ENCODE results near the gene MYOZ2. TPM values are rescaled to one million over a fixed set of nuclear protein-coding genes. Genes with fewer than 3 reads are reported as not detected.
"Not testable (repeated sequence)": the region's sequence is repeated elsewhere in the genome, so short reads cannot be mapped to it uniquely, and the experiment has no call there.

Gene MYOZ2
- polyA plus RNA-seq, 3 donors, result 0.29 to 0.48 (median 0.37) TPM

DNA sequence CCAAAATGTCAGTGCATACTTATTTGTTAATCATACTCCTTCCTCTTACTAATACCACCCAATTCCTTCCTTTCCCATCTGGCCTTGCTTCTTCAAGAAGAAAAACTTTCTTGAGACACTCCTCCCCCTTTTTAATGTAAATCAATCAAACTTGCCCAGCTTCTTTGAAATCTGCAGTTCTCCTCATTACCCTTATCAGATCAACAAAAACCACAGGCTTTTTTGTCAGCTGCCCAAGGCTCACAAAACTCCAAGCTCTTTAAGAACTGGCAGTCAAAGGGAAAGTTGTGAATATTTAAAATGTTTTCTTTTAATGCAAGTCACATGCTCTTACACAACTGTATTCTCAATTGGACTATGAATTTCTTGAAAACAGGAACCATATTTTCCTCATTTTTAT is 11.3 kb upstream of the MYOZ2 start:
- no peak for DNase-seq

DNA sequence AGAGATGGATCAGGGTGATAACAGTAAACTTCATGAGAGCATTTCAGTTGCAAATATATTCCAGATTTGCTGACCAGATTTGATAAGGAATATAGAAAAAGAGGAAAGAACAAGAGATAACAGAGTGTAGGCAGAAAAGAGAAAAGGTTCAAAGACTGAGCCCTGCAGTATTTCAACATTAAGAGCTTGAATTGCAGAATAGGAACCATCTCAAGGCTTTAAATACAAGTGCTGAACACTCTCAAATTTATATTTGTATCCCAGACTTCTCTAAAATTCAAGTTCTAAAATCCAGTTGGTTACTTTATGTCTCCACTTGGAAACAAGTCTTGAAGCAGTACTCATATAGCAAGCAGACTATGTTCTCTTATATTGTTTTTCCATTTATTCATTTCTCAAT is 9.7 kb upstream of the MYOZ2 start:
- DNase-seq, result no peak

DNA sequence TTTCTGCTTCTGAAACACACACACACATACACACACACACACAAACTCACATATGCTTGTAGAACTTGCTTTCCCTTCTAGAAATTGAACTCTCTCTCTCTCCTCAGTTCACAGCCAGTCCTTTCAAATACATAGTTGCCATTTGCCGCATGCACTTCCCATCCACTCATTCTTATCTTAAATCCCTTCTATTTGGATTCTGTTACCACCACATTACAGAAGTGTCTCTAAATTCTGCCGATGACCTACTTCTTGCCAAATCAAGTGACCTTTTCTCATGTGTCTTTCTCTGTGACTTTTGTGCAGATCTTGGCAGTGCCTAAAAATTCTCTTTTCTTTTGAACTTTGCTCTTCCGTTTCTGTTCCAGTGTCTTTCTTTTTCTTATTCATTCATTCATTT is 7.5 kb upstream of the MYOZ2 start:
- DNase-seq, result no peak

DNA sequence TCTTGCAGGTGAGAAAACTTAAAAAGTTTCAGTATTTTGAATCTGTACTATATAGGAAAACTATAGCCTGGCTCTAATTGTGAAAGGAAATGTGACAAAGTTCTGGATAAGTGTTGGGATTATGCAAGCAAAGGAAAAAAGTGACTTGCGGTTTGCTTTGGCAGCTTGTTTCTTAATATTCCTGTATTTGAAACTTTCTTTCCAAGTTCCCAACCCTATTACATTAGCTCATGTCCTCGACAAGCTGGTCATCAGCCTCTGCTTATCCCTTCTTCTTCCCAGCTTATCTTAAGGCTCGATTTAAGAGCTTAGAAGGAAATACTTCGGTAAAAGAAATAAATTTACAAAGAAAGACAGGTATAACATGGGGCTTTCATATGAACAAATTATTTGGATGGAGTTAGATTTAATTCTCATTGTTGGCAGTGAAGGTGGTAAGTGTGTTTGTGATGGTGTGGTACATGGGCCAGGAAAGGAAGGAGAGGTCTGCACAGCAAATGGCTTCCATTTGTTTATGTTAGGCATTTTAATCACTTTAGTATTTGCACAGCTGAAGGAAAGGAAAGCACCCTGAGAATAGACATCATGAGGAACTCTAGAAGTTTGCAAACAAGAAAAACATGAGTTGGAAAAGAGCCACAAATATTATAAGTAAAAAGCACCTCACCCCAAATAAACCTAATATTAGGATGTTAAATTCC is 5.1 kb upstream of the MYOZ2 start:
- no peak for DNase-seq

DNA sequence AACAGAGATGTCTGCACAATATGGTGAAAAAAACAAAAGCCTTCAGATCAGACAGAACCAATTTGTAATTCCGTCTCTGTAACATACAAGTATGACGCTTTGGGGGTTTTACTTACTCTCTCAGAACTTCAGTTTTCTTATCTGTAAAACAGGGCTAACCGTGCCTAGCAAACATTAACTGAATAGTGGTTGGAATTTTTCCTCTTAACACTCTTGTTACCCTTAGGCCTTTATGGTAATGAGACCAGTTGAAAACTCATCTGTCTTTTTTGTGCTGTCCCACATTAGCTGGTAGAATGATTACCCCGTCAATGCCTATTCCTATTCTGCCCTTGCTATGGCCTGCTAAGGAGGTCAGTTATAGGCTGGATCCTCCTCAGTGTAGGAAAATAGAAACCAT is 4.5 kb upstream of the MYOZ2 start:
- no peak for DNase-seq

DNA sequence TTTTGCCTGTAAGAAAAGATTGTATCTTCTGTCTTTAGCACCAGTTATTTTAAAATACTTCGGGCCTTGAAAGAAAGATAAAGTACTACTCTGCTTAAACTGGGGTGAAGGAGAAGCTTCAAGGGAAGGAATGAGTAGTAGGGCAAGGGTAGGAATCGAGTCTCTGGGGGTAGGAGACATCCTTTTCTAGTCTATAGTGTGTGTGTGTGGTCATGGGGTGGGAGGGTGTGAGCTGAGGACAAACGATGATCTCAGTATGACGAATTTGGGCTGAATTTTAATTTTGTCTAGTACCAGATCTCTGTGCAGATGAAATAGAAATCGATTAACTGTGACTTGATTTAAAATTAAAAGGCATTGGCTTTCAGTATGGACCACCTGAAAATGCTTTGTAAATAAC is 3.3 kb upstream of the MYOZ2 start:
- no peak for DNase-seq

DNA sequence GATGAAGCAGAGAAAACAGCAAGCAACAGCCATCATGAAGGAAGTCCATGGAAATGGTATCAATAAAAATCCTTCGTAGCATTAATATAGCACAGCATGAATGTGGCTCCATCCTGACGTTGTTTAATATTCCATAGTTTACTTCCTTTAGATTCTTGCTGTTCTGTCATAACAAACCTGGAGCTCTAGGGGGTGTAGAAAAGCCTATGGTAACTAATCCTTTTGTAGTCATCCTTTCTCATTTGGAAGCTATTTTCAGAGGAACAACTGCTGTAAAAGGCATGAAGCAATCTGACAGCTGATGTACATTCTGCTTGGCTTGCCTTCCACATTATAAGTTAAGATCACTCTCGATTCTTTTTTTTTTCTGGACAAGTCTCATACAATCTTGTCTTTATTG is 914 bp downstream of the MYOZ2 start:
- no peak for DNase-seq

DNA sequence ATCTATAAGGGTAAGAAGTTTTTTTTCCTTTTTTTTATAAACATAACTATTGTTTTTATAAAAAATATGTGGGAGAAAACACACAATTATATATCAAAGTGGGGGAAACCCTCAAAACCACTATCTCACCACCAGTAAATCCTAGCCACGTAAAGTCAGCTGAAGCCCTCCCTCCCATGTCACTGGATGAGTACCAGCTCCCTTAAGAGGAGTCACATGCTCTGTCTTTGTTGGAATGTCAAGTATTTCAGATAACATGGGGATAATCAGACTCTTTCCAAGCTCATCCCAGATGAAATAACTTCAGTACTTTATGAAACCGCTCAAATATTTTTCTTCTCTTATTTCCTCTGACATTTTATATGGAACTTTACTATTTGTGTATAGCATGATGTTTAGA is 2.4 kb downstream of the MYOZ2 start:
- no peak for DNase-seq

DNA sequence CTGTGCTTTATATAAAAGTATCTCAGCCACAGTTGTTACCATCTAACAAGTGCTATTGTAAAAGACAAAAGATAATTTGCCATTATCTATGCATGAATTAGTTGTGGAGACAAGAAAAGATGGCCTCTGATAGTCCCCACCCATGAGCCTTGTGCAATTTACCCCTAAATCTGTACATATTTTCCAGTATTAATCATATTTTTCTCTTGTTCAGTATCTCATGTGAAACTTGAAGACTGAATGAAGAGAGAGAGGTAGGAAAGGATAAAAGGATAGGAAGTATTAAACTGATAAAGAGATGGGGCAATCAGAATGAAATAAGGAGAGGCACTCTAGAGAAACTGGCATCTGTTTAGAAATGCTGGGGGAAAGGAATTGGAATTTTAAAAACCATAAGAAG is 3.7 kb downstream of the MYOZ2 start:
- no peak for DNase-seq

DNA sequence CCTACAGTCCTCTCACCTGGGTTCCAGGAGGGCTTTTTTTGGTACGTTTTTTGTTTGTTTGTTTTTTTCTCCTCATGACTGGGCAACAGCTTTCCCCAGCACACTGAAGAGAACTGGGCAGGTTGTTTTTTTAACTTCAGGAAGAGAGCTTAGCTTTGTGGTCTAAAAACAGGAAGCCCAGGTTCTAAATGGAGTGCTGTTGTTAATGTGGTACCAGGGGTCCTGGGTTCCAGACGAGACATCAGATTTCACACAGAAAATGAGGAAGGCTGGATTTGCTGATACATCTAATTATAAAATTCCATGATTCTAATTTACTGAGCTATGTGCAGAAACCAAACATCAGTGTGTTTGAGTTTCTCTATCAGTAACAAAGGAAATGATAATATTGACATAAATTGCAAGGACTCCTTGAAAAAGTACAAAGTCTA is 4.2 kb downstream of the MYOZ2 start:
- no peak for DNase-seq

DNA sequence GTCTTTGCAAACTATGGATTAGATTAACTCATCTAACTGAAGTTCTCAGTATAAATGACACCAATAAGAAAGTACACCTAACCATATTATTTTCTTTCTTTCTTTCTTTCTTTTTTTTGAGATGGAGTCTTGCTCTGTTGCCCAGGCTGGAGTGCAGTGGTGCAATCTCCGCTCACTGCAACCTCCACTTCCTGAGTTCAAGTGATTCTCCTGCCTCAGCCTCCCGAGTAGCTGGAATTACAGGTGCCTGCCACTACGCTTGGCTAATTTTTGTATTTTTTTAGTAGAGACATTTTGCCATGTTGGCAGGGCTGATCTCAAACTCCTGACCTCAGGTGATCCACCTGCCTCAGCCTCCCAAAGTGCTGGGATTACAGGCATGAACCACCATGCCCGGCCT is 5.7 kb downstream of the MYOZ2 start:
- DNase-seq, result not testable (repeated sequence)

DNA sequence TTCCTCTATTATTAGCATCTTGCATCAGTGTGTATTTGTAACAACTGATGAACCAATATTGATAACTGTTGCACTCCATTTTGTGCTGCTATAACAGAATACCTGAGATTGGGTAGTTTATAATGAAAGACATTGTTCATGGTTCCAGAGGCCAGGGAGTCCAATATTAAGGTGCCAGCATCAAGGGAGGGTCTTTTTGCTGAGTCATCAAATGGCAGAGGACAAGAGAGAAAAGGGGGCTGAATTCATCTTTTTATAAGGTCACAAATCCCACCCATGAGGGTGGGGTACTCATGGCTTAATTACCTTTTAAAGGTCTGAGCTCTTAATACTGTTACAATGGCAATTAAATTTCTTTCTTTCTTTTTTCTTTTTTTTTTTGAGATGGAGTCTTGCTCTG is 7.2 kb downstream of the MYOZ2 start:
- DNase-seq, result no peak

DNA sequence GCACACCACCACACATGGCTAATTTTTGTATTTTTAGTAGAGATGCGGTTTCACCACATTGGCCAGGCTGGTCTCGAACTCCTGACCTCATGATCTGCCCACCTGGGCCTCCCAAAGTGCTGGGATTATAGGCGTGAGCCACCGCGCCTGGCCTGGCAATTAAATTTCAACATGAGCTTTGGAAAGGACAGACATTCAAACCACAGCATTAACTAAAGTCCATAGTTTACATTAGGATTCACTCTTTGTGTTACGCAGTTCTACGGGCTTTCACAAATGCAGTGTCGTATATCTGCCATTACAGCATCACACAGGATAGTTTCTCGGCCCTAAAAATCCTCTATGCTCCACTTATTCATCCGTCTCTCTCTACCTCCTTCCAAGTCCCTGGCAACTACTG is 7.7 kb downstream of the MYOZ2 start:
- DNase-seq, result not testable (repeated sequence)

DNA sequence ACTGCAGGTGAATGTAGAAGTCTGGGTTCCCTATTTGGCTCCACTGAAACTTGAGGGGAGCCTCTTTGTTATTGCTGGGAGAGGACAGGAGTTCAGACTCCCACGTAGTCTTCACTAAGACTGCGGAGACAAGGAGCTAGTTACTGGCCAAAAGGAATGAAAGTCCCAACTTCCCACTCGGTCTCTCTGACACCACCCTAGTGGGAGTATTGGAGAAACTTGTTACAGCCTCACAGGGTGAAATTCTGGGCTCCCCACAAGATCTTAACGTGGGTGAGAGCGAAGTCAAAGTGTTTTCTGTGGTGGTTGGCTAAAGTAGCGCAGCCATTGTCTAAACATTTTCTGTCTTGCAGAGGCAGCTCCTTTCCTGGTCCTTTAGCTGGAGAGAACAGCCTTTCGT is 13.5 kb downstream of the MYOZ2 start:
- DNase-seq, result no peak

DNA sequence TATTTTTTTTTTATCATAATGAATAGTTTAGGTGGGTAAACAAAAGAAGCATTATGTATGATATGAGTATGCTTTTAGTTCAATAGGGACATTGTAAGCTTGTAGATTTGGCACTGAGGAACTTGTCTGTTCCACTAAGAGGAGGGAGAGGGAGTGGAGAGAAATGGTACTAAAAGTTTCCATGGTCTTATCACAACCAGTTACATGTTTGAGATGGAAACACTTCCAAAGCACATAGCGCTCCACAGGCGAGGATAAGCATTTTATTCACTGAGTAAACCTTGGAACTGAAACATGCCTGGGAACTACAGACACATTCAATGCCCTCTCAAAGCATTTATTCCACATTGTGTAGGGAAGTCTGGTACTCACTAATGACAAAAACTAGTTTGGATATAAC is 15.5 kb downstream of the MYOZ2 start:
- no peak for DNase-seq

DNA sequence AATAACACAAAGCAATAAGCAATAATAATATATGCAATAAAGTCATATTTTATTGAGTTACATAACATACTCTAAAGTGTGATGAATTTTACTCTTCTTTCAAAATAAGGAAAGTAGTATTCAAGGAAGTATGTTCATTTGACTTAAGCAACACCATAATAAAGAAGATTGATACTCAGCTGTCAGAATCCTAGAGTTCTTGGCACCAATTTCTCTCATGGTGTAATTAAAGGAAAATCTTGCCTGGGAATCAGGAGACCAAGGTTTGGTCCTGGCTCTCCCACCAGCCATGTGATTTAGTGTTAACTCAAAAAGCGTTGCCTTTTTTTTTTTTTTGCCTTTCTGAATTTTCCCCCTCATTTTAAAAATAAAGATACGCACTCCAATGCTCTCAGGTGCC is 17.1 kb downstream of the MYOZ2 start:
- DNase-seq, result no peak

DNA sequence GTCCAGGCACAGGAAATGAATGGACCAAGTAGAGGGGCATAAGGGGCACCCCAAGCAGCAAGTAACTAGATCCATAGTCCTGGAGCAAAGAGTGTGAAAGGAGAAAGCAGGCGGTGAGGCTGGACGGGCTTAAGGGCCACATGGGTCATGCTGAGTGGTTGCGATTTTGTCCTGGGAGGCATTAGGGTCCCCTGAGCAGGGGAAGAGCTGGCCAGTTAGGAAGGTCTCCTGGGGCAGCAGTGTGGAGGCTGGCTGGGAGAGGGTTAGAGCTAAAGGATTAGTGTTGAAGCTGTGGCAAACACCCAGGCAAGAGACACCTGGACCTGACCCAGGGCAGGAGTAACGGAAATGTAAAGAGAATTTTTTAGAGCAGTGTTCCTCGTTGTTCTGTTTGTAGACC is 26.5 kb downstream of the MYOZ2 start:
- no peak for DNase-seq

DNA sequence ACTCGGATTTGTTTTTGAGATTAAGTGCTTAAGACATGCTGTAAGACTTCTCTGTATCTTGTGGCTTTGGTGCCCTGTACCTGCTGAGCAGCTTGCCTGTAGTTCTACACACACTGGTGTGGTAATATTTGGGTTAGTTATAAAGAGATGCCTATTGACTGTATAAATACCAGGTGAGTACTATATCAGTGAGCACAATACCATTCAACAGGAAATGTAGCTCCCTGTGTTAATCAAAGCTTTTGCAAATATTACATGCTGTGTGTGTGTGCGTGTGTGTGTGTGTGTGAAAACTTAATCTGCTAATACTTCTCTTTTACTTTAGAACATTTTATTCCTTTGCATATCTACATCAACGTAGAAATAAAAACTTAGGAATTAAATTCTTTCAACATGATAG is 30.1 kb downstream of the MYOZ2 start:
- no peak for DNase-seq

DNA sequence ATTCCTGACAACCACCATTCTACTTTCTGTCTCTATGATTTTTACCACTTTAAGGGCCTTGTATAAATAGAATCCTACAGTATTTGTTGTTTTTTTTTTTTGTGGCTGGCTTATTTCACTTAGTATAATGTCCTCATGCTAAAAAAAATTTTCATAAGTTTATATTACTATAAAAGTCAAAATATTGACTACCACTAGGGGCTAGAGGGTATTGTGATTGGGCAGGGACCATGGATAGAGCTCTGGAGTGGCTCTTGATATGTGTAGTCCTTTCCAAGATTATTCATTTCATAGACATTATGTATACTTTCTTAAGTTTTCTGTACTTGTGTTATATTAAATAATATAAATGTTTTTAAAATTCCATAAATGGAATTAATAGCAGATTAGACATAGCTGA is 34.6 kb downstream of the MYOZ2 start:
- no peak for DNase-seq

DNA sequence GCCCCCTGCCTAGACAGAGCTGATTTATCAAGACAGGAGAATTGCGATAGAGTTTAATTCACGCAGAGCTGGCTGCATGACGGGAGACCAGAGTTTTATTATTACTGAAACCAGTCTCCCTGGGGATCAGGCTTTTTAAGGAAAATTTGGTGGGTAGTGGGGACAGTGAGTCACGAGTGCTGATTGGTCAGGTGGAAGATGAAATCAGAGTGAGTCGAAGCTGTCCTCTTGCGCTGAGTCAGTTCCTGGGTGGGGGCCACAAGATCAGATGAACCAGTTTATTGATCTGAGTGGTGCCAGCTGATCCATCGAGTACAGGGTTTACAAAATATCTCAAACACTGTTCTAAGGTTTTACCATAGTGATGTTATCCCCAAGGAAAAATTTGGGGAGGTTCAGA is 36.6 kb downstream of the MYOZ2 start:
- DNase-seq, result no peak

DNA sequence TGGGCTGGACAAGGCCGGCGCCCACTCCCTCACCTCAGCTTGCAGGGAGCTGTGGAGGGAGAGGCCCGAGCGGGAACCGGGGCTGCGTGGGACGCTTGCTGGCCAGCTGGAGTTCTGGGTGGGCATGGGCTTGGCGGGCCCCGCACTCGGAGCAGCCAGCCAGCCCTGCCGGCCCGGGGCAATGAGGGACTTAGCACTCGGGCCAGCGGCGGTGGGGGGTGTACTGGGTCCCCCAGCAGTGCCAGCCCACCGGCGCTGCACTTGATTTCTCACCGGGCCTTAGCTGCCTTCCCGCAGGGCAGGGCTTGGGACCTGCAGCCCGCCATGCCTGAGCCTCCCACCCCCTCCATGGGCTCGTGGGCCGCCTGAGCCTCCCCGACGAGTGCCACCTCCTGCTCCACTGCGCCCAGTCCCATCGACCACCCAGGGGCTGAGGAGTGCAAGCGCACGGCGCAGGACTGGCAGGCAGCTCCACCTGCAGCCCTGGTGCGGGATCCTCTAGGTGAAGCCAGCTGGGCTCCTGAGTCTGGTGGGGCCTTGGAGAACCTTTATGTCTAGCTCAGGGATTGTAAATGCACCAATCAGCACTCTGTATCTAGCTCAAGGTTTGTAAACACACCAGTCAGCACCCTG is 38.2 kb downstream of the MYOZ2 start:
- not testable (repeated sequence) for DNase-seq

DNA sequence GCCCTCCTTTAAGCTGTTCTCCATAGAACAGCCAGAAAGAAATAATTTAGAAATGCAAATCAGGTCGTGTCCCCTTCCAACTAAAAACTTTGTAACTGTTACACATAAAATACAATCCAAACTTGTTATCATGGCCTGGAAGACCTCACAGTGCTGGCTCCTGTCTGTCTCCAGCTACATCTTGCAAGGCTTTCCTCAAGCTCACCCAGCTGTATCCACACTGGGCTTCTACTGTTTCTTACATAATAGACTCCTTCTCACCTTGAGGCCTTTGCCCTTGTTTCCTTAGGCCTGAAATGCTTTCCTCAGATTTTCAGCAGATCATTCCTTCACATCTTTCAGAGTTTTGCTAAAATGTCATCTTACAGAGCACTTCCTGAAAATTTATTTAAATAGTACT is 43.4 kb downstream of the MYOZ2 start:
- no peak for DNase-seq

DNA sequence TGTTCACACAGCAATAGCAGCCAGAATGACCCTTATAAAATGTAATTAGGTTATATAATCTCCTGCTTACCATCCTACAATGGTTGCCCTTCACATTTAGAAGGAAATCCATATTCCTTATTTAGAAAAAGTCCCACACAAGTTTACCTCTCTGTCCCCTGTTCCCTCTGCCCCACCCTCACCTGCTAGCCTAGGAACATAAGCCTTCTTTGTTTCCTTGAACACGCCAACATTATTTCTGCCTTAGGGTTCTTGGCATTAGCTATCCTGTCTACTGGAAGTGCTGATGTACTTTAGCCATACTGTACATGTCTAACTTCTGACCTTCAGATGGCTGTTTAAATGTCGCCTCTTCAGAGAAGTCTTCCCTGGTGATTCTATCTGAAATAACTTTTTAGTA is 48.5 kb downstream of the MYOZ2 start:
- no peak for DNase-seq

DNA sequence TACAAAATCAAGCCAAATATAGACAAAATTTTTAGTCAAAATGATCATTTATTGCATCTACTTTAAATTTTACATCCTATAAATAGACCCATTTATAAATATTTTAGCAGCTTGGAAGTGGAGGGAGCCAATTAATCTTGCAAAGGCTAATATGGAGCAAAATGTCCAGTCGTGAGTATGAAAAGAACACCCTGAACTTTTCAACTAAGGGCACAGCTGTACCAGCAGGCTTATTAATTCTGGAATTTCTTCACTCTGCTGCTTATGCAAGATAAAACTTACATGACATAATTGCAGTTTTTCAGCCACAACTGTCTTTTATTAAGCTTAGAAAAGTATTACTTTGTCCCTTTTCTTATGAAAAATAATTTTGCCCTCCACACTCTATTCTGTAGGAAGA is 54.0 kb downstream of the MYOZ2 start:
- no peak for DNase-seq

All from renal pelvis (tissue), 4 donors.